ENCODE results near the gene EGF. TPM values are rescaled to one million over a fixed set of nuclear protein-coding genes. Genes with fewer than 3 reads are reported as not detected.
"Not testable (repeated sequence)": the region's sequence is repeated elsewhere in the genome, so short reads cannot be mapped to it uniquely, and the experiment has no call there.

EGF gene
- total and polyA plus RNA-seq, 12 donors = 0.07 to 1.6 (median 0.24) TPM; not detected in 4

GRCh38 chr4:109928327-109929045, 15.8 kb downstream of the EGF start:
- no peaks in the 10 kb centered on the region for H3K4me1 ChIP-seq (replicated peaks in 1 of 2)
- 61 to 67% (median 66%) methylated on average over 4 of the region's 4 CpGs for WGBS, 4 donors
- no peak overlapping the region for H3K4me3 ChIP-seq
- no peak for DNase-seq
- H3K9me3 ChIP-seq (replicated peaks in 1 of 3) = no peaks in the 10 kb centered on the region
- TF ChIP-seq, protein P1, sequence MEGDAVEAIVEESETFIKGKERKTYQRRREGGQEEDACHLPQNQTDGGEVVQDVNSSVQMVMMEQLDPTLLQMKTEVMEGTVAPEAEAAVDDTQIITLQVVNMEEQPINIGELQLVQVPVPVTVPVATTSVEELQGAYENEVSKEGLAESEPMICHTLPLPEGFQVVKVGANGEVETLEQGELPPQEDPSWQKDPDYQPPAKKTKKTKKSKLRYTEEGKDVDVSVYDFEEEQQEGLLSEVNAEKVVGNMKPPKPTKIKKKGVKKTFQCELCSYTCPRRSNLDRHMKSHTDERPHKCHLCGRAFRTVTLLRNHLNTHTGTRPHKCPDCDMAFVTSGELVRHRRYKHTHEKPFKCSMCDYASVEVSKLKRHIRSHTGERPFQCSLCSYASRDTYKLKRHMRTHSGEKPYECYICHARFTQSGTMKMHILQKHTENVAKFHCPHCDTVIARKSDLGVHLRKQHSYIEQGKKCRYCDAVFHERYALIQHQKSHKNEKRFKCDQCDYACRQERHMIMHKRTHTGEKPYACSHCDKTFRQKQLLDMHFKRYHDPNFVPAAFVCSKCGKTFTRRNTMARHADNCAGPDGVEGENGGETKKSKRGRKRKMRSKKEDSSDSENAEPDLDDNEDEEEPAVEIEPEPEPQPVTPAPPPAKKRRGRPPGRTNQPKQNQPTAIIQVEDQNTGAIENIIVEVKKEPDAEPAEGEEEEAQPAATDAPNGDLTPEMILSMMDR (IDR thresholded peaks at IDR 0.05) = no peak
- TF ChIP-seq POLR2A (IDR thresholded peaks at IDR 0.05) = no peak
- no peak overlapping the region for H3K27ac ChIP-seq
- H3K36me3 ChIP-seq (replicated peaks in 1 of 2) = no peaks in the 10 kb centered on the region
- no peaks in the 10 kb centered on the region for H3K27me3 ChIP-seq
- intact Hi-C loops (cut with DNase I) = no loop called here

GRCh38 chr4:109930464-109930863, 17.8 kb downstream of the EGF start:
- no peaks in the 10 kb centered on the region for H3K27me3 ChIP-seq
- no peak for TF ChIP-seq POLR2A (IDR thresholded peaks at IDR 0.05)
- H3K36me3 ChIP-seq (replicated peaks in 1 of 2) = no peaks in the 10 kb centered on the region
- no peaks in the 10 kb centered on the region for H3K4me1 ChIP-seq (replicated peaks in 1 of 2)
- no peak overlapping the region for H3K4me3 ChIP-seq
- intact Hi-C loops (cut with DNase I) = no loop called here
- DNase-seq = no peak
- H3K9me3 ChIP-seq (replicated peaks in 1 of 3) = no peaks in the 10 kb centered on the region
- H3K27ac ChIP-seq = no peak overlapping the region

DNA sequence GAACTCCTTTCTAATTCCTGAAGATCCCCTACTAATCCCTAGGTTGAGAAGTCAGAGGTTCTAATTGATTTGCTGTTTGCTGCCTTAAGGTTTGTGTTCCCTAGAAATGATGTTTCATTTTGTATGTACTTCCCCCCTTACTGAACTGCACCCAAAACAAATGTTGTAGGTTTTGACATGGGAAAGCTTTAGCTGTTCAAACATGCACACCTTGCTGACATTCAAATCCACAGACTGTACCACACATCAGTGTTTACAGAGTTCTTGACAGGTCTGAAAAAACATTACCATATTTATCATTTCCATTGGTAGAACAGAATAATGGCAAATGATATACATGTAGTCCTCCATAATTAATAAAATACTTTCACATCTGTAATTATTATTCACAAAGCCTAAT, 18.2 kb downstream of the EGF start:
- Histone ChIP-seq H3K9me3 (replicated peaks in 1 of 3) (no peaks in the 10 kb centered on the region), H3K4me3 (no peak overlapping the region), H3K27me3 (no peaks in the 10 kb centered on the region), H3K27ac (no peak overlapping the region), H3K36me3 (replicated peaks in 1 of 2) (no peaks in the 10 kb centered on the region), H3K4me1 (replicated peaks in 1 of 2) (no peaks in the 10 kb centered on the region)
- TF ChIP-seq POLR2A (IDR thresholded peaks at IDR 0.05) = no peak
- TF ChIP-seq, protein P1 (IDR thresholded peaks at IDR 0.05) = no peak
- intact Hi-C loops (cut with DNase I) = no loop called here
- DNase-seq = no peak

DNA sequence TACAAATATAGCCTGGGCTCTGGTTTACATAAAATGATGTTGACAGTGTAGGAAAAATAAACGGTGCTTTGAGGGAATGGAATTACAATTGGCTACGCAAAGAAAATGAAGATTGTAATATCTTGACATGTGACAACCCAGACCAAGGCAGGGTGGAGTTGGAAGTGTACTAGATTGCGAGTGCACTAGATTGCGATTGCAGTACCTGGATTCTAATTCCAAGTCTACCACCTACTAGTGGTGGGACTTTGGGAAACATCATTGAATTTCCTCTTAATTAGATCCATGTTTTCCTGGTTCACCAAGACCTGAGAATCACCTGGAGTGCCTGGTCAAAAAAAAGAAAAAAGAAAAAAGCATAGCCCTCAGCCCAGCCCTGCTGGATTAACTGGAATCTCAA, 18.6 kb downstream of the EGF start:
- Histone ChIP-seq H3K36me3 (replicated peaks in 1 of 2) (no peaks in the 10 kb centered on the region), H3K27ac (no peak overlapping the region), H3K9me3 (replicated peaks in 1 of 3) (no peaks in the 10 kb centered on the region), H3K4me3 (no peak overlapping the region), H3K27me3 (no peaks in the 10 kb centered on the region), H3K4me1 (replicated peaks in 1 of 2) (no peaks in the 10 kb centered on the region)
- no peak for DNase-seq
- no peak for TF ChIP-seq POLR2A (IDR thresholded peaks at IDR 0.05)
- TF ChIP-seq, protein P1 (IDR thresholded peaks at IDR 0.05) = no peak
- 80 to 94% (median 90%) methylated on average over 4 of the region's 4 CpGs for WGBS, 4 donors
- intact Hi-C loops (cut with DNase I) = no loop called here

DNA sequence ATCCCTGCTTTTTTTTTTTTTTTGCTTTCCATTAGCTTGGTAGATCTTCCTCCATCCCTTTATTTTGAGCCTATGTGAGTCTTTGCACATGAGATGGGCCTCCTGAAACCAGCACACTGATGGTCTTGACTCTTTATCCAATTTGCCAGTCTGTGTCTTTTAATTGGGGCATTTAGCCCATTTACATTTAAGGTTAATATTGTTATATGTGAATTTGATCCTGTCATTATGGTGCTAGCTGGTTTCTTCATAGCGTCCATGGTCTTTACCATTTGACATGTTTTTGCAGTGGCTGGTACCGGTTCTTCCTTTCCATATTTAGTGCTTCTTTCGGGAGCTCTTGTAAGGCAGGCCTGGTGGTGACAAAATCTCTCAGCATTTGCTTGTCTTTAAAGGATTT, 24.7 kb downstream of the EGF start:
- H3K27me3 ChIP-seq; H3K9me3 ChIP-seq (replicated peaks in 1 of 3); H3K4me1 ChIP-seq (replicated peaks in 1 of 2); DNase-seq; H3K36me3 ChIP-seq (replicated peaks in 1 of 2); H3K4me3 ChIP-seq; intact Hi-C loops (cut with DNase I); H3K27ac ChIP-seq: not testable (repeated sequence)
- 80 to 89% (median 85%) methylated on average over 3 of the region's 3 CpGs for WGBS, 4 donors
